Right hindlimb (tissue), 1 donor: Measurements from ENCODE around the gene FRMD3.

Experiments
- DNase-seq: peaks from one replicate; pipeline ENCODE4 v3.0.0-alpha.2; 2018

FRMD3 gene

DNA sequence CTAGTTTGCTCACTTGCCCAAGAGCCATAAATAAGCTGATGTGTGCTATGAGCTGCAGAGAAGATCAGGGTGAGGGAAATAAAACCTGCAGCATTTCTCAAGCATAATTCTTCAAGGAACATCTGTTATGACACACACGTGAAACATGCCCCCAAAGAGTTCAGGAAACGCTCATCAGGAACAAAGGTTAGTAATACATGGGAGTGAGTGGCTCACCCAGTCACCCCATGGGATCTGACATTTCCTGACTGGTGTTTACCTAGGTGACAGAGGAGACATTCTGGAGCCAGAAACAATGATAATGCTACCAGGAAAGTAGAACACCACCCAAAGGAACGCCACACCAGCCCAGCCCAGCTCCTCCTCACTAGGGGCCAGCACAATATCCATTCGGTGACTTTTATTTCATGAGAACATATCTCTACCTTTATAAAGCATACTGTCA is 66.0 kb downstream of the FRMD3 start:
- no peak for DNase-seq

DNA sequence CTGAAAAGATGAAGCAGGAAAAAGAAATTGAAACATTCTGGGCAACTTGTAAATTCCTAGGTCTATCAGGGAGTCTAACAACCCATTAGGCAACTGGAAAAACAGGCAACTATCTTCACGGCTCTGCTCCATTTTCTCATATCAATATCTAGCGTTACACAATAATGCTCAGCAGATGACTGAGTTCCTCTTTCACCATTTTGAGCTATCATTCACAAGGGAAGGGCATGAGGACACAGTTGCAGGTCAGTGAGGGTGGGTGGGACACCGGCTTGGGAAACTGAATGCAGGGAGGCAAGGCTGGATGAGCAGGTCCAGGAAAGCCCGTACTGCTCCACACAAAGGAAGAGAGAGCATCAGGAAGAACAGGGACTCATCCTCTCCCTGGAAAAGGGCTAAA is 67.0 kb downstream of the FRMD3 start:
- no peak for DNase-seq

DNA sequence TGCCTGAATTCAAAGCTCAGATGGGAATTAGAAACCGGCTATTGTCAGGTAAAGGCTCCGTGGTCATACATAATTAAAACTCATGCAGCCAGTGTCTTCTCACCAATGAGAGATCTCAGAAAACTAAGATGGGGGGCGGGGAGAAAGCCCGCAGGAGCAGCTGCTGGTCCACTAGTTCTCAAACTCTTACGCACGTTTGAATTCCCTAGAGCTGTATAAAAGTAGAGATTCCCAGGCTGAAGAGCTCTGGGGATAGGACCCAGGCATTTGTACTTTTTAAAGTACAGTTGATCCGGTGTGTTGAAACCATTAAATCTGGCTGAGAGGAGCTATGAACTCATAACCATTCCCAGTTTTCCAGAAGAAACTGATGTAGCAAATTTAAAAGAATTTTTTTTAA is 68.5 kb downstream of the FRMD3 start:
- DNase-seq, result no peak

DNA sequence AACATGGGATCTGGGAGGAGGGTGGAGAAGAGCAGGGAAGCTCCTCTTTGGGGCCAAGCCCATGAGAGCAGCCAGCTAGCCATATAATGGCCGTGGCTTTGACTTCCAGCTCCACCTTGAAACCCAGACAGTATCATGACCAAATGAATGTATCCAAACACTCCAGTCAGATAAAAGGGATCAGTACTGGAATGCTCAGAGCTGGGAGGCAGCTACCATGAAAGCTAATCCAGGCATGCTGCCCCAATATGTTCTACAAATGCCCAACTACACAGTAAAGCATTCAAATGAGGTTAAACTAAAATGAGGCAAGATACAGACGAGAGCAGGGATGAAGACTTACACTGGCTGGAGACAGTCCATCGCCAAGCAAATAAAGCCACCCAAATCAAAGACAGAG is 69.4 kb downstream of the FRMD3 start:
- no peak for DNase-seq

DNA sequence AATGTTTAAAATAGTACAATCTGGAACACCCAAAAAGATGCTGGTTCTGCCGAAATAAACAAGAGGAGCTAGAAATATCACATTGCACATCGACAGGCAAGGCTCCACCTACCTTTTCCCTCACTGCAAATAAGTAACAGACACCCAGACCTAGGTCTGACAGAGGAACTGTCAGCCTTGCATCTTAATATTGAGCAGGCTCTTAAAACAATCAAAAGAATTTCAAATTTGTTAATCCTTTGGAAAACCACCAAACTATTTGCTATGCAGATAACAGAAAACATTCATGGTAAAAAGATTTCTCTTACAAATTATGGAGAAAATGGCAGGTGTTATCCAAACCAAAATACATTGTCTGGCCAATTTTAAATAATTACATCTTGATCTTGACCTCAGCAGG is 71.3 kb downstream of the FRMD3 start:
- DNase-seq, result no peak

DNA sequence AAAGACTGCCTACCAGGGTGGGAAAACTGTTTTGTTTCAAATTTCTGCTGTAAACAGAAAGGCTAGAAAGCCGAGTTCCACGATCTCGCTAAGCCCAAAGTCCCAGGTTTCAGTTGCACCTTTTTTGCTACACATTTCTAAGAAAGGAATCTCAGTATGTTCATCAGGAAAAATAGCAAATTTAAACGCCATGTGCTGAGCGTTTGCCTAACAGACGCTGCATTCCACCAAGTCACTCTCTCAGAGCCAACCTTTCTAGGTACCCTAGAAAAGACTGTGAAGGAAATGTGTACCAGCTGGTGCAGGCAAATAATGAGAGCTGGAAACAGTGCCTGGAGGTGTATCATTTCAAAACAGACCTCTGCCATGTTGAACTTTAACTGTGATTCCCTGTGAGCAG is 71.8 kb downstream of the FRMD3 start:
- no peak for DNase-seq

DNA sequence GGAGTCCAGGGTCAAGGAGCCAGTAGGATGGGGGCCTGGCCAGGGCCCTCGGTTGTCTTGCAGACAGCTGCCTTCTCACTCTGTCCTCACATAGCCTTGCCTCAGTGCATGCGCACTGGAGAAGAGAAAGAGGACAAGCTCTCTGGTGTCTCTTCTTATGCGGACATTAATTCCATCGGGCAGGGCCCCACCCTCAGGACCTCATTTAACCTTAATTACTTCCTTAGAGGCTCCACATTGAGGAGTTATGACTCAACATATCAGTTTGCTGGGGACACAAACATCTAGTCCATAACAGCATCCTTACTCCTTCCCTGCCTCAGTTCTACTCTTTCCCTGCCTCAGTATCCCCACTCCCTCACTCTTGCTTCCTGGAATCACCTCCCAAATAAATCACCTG is 78.4 kb downstream of the FRMD3 start:
- no peak for DNase-seq

DNA sequence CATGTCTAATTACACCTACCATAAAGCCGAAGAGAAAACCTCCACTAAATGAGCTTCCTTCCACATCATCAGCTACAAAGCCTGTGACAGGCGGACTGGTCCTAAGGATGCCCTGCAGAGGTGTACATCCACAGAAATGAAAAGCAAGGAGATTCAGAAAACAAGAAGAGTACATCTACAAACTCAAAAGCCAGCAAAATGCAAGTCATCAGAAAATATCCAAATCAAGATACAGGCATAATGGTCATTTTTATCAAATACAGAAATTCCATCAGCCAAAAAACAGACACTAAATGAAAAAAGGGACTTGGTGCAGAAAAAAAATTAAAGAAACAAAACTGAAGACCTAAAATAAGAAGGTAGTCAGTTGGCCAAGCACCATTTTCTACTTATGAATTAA is 79.7 kb downstream of the FRMD3 start:
- no peak for DNase-seq

DNA sequence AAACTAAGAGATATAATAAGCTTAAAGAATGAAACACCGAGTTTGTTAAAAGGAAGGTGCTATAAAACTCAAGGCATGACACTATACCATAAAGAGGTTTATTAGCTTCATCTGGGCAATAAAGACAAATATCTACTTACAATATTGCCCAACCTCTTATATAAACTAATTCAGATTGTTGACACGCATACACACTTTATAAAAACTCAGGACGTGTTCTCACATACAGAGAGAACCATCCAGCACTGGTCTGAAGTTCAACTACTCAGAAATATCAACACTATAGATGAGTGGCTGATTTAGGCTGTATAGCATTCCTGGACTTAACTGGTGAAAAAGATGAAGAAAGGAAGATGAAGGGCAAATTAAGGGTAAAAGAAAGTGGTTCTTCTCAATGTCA is 81.2 kb downstream of the FRMD3 start:
- no peak for DNase-seq

DNA sequence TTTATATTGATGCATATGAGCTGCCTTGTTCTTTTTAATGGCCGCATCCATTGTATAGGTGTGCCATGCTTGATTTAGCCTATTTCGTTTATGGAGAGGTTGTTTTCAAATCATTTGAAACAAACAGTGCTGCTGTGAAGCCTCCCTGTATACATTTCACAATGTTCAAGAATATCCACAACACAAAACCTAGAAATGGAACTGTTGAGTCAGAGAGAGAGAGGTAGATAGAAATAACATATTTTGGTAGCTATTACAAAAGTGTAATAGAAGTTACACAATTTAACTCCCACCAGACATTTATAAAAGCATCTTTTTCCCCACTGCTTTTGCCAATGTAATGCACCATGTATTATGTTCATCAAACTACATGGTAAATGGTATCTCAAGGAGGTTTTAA is 82.0 kb downstream of the FRMD3 start:
- DNase-seq, result no peak

DNA sequence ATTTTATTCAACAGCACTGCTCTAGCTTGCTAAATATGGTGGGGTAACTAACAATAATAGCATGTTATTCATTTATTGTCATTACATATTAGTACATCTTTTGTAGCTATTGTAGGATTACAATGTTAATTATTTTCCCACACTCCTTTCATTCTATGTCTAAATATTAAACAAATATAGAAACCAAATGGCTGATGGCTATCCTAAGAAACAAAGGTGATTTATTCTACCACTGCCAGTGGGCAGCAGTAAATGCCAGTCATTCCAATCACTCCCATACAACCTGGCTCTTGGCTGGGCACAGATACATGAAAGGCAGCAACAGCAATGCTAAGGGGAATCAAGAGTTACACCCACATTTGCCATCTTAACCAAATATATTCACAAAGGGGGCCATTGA is 84.1 kb downstream of the FRMD3 start:
- DNase-seq, result no peak

DNA sequence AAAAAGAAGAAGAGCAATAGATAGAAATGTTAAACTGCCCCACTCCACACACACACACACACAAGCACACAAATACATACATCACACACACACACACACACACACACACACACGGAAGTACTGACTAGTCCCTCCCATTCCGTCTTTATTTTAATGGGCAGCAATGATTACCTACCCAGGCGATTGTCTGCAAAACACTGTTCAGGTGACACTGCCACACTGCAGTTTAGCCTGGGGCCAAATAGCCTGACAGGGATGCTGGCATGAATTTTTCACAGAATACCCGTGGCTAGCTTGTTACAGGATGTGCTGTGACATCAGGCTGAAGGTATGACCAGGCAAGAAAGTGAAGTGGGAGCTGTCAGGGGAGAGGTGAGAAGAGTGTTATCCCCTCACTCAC is 86.9 kb downstream of the FRMD3 start:
- DNase-seq, result no peak

DNA sequence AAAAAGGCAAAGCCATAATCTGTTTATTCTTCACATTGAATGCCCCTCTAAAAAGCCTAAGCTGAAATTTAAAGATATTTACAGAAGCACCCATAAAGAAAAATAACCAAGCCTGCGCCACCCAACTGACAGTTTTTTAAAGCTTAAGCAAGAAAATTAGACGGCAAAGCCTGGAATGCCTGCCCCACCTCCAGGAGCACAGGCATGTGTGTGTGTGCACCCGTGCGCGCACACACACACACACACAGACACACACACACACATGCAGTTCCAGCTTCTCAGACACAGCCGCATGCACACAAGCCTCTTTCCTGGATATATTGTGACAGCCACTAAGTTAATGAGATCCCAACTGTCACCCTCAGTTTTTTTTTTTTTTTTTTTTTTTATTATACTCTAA is 88.2 kb downstream of the FRMD3 start:
- no peak for DNase-seq

DNA sequence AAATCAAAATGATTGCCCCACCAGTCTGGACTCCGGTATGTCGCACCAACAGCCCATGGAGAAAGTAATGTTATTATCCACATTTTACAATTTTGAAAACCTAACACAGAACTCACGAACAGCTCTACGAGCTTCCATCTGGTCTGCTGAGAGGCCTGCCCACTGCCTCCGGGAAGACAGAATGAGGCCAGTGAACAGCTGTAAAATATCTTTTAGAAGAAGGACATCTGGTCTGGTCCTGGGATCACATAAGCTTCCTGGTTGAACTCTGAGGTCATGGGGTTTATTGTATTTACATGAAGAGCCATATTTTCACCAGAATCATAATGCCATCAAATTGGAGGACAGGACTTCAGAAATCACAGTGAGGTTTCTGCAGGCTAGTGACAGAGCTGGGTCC is 89.0 kb downstream of the FRMD3 start:
- no peak for DNase-seq

DNA sequence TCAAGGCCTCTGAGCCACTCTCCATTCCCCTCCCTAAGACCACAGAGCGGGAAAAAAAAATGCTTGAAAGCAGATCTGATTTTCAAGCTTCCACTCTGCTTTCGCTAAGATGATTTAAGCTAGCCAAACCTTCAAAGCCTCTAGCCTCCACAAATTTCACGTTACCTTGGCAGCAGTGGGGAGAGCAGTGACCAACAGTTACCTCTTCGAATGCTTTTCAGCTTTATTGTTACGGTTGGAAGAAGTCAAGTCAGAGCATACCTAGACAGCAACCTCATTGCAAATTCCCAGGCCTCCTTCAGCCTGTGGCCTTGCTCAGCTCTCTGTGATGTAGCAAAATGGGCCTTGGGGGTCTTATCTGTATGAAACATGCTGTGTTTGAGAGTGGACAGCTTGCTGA is 89.6 kb downstream of the FRMD3 start:
- DNase-seq, result no peak

DNA sequence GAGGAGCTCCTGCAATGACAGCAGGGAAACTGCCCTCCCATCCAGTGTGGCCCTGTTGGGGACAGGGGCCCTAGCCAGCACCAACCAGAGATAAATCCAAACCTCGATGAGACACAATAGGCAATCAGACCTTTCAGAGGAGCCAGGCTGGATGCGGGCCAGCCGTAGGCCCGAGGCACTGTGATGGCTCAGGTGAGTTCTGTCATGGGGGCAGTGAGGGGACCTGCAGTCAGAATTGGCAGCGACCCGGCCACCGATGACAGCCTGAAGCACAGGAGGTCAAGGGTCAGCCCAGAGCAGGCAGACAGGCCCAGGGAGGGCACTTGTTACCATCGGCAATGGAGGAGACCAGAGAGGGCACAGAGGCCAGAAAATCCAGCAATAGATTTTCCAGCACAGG is 90.8 kb downstream of the FRMD3 start:
- no peak for DNase-seq

DNA sequence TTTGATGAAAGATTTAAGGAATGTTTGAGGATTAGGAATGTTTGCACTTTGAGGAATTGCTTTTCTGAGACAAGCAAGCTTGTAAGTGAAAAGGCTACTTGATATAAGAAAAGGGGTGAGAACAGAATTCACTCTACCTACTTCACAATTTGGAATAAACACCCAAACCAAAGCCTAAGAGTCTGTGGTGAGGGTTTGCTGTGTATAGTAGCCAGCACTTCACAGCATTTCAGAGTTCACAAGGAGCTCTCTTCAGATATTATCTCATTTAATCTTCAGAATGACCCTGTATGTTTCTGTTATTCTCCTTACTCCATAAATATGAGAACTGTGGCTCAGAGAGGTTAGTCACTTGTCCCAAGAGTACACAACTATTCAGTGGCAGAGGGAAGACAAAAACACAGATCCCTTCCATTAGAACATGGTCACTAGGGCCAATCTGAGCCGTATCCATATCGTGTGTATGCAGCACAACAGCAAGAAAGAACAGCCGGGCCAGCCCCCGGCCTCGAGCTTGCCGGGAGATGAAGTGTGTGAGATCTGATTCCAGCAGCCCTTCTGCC is 92.4 kb downstream of the FRMD3 start:
- no peak for DNase-seq

DNA sequence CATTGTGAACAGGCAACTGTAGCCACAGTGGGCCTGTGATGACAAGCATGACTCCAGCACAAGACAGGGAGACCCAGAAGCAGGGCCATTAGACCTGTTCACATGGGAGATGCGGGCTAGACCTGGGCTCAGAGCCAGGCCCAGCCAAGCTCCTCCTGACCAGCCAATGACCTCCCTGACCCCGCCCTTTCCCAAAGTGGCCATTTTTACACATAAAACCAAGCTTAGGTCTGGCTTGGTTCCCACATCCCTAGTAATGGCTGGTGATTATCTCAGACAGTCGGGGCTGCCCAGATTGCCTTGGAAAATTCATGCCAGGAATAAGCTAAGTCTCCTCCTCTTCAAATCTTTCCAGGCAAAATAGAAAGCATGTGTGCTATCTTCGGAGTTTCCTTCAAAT is 94.1 kb downstream of the FRMD3 start:
- peak; percentile 67 for DNase-seq

DNA sequence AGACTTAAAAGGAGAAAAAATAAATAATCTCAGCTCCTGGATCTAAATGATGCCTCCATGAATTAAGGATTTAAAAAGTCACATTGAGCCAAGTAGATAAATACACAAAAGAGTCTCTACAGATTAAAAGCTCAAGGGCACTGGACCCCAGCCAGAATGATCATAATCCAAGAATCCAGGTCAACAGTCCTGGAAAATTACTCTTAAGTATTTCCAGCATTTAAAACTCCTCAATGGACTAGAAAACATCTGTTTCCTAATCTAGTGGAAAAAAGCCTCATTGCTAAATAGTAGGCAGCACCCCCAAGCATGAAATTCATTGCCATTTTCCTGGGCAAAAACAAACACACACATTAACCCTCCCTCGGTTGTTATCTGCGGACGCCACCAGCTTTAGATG is 96.8 kb downstream of the FRMD3 start:
- DNase-seq, result no peak

DNA sequence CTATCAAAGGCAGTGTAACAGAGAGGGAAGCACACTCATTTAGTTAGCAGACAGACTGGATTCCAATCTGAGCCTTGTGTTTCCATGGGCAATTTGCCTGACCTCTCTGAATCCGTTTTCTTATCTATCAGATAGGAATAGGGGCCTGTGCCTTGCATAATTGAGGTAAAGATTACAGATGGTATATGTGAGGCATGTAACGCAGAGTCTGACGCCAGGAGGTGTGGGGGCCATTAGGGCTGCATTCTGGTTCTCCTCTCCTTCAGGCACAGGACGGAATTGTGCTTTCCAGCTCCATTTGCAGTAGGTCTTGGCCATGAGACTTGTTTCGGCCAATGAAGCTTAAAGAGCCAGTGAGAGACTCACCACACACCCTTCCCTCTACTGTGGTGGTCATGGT is 97.6 kb downstream of the FRMD3 start:
- no peak for DNase-seq

DNA sequence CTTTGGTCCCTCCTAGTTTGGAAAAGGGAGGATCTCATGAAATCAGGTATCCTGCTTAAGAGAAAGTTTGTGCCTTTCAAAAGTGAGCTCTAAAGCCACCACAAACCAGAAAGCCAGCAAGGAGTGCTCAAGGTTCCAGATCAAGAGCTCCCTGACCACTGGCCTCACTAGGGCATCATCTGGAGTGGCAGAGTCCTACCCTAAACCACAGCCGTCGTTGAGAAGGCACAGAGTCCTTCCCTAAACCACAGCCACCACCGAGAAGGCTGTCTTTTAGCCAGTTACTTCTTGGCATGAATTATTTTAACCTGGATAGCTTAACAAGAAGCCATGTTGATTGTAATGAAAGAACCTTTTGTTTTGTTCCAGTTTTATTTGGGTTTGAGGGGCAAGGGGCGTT is 102.9 kb downstream of the FRMD3 start:
- DNase-seq, result no peak

DNA sequence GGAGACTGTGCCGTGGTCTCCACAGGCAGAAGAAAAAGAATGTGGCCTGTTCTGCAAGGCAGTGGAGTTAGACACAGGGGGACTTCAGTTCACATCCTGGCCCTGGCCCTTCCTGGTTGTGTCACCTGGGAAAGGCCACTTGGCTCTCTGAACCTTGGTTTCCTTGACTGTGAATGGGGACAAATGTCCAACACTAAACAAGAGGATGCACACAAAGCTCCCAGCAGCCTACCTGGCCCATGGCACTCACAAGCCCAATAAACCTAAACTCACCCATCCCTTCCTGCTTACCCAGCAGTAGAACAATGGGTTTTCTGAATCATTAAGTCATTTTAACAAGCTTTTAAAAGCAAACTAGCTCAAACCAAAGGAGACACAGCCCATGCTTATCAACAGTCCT is 103.9 kb downstream of the FRMD3 start:
- DNase-seq, result no peak

DNA sequence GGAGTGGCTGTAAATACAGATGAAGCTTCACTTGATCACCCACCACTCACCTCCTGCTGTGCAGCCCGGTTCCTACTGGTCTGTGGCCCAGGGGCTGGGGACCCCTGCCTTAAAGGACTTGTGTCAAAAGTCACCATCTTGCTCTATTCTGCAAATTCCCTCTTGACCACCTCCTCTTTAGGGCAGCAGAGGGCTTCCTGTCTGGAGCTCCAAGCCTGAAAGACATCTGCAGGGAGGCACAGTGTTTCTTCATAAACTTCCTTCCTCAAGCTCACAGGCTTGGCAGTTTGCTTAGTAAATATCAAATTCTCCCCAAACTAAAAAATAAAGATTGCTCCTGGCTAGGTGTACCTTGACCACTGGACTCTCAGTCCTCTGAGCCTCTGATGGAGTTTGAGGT is 104.4 kb downstream of the FRMD3 start:
- DNase-seq, result no peak

DNA sequence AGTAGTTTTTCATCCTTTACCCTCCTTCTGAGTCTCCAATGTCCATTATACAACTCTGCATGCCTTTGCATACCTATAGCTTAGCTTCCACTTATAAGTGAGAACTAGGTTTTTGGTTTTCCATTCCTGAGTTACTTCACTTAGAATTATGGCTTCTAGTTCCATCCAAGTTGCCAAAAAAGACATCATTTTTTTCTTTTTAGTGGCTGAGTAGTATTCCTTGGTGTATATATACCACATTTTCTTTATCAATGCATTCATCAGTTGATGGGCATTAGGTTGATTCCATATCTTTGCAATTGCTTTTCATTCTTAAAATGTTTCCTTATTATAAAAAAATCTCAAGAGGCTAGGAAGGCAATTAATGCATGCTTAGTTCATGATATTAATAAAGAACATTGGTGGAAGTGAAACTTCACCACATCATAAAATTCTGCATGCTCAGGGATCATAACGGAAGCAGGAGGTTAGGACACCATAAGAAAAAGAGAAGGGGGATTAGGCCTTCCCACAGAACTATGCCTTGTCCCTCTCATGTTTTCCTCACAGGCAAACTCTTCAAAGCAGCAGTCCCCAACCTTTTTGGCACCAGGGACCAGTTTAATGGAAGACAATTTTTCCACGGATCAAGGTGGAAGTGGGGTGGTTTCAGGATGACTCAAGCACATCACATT is 105.2 kb downstream of the FRMD3 start:
- DNase-seq, result no peak

DNA sequence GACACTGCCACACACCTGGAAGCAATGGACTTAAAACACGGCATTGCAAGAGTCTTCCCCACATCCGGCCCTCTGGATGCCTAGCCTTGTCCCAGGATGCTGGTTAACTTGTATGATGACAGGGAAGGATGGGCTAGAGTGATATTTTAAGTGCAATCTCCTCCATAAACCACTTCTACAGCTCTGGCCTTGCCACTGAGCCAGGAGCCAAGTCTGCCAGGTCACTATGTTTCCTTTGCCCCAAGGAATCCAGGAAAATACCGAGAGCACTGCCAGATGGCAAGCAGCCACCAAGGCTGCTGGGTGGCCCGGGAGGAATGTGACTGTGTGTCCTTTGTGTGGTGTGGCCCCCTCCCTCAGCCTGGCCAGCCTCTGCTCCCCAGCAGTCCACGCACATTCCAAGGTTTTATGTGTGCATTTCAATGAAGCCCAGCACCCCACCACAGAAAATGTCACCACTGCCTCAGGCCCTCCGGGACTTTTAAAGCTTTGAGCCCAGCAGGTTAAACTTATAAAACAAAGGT is 106.0 kb downstream of the FRMD3 start:
- DNase-seq, result peak; percentile 69
